Measurements from ENCODE around the gene WDR11.

WDR11 gene

GRCh38 chr10:120944586-120945125 is 93.5 kb downstream of the WDR11 start:
- no peak for DNase-seq (ENCODE audit: low read depth, low spot score)

GRCh38 chr10:120945182-120945581 is 94.0 kb downstream of the WDR11 start:
- no peak for DNase-seq (ENCODE audit: low read depth, low spot score)

DNA sequence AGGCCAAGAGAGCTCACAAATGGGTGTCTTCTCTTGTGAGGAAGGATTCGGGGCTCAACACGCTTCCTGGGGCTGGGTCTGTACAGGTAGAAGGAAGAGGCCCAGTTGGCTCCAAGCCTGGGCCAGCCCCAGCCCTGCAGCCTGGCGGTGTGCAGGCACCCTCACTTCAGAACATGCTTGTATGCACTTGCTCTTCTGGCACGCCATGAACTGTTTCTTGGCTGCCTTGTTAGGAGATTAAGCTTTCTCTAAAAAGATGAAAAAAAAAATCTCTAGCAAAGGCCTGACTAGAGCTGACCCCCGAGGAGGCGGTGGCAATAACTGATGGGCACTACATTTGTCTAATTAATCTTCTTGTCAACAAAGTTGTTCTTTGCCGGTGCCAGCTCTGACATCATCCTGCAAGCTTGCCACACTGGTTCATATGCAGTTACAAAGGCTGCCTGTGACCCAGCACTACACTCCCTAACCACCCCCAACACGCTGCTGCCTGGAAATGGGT is 94.7 kb downstream of the WDR11 start:
- DNase-seq (ENCODE audit: low read depth, low spot score), result no peak

DNA sequence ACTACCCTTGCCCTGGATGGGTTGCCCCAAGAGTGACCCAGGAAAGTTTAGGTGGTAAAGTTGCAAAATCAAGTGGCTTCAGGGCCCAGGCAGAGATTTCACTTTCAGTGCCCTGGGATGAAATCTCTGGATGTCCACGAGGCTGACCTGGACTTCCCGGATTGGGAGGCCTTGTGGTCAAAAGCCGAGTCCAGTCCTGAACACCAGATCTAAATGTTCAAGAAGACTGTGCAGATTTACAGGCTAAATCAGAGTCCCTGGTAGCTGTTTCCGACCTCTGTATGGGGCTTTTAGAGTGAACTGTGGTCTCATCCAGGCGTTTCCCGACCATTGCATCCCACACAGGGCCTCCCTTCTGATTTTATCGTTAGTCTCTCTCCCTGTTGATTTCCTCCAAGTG is 95.3 kb downstream of the WDR11 start:
- no peak for DNase-seq (ENCODE audit: low read depth, low spot score)

GRCh38 chr10:120948889-120949608 is 97.9 kb downstream of the WDR11 start:
- no peak for DNase-seq (ENCODE audit: low read depth, low spot score)

GRCh38 chr10:120949609-120950031 is 98.5 kb downstream of the WDR11 start:
- no peak for DNase-seq (ENCODE audit: low read depth, low spot score)

GRCh38 chr10:120950051-120950561 is 98.9 kb downstream of the WDR11 start:
- DNase-seq (ENCODE audit: low read depth, low spot score), result no peak

- no peak for DNase-seq (ENCODE audit: low read depth, low spot score)
Measured at GRCh38 chr10:120951288-120951687, 100.1 kb downstream of the WDR11 start.

- DNase-seq (ENCODE audit: low read depth, low spot score), result no peak
Measured at GRCh38 chr10:120953897-120954296, 102.7 kb downstream of the WDR11 start.

All from iPS DF 19.7 (cell line).